ENCODE measurements around the gene LRRC3. TPM values are rescaled to one million over a fixed set of nuclear protein-coding genes. Genes with fewer than 3 reads are reported as not detected.
A peak's percentile ranks its signal among the peaks of the same experiment; 100 is the strongest.
"Not testable (repeated sequence)": the region's sequence is repeated elsewhere in the genome, so short reads cannot be mapped to it uniquely, and the experiment has no call there.

The LRRC3 gene
- total RNA-seq, 2 donors from 2014 or later: 1.6 to 7.1 TPM

DNA sequence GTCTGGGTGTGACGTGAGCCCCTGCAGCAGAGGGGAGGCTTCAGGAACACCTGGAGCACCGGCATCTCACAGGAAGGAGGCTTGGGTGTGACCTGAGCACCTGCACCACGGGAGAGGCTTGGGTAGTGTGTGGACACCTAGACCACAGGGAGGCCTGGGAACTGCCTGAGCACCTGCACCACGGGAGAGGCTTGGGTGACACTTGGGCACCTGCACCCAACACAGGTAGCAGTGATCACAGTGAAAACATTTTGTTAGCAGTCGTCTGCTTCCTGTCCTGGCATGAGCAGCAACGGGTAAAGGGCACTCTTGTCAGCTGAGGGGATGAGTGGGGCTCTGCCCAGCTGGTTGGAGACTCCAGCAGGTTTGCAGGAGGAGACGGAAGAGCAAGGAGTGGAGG, 22.4 kb downstream of the LRRC3 start:
- intact Hi-C loops (cut with DNase I): no loop called here
- DNase-seq (ENCODE audit: low spot score): no peak
- WGBS: 65% methylated on average over 7 of the region's 7 CpGs
- H3K27ac ChIP-seq: no peak overlapping the region
- no peaks in the 10 kb centered on the region for H3K36me3 ChIP-seq
- no peaks in the 10 kb centered on the region for H3K27me3 ChIP-seq (replicated peaks; ENCODE audit: insufficient read depth)
- H3K4me3 ChIP-seq: no peak overlapping the region
- TF ChIP-seq POLR2AphosphoS5 (IDR thresholded peaks at IDR 0.05) (no peak), POLR2A (IDR thresholded peaks at IDR 0.05) (no peak)
- TF ChIP-seq, protein P1, sequence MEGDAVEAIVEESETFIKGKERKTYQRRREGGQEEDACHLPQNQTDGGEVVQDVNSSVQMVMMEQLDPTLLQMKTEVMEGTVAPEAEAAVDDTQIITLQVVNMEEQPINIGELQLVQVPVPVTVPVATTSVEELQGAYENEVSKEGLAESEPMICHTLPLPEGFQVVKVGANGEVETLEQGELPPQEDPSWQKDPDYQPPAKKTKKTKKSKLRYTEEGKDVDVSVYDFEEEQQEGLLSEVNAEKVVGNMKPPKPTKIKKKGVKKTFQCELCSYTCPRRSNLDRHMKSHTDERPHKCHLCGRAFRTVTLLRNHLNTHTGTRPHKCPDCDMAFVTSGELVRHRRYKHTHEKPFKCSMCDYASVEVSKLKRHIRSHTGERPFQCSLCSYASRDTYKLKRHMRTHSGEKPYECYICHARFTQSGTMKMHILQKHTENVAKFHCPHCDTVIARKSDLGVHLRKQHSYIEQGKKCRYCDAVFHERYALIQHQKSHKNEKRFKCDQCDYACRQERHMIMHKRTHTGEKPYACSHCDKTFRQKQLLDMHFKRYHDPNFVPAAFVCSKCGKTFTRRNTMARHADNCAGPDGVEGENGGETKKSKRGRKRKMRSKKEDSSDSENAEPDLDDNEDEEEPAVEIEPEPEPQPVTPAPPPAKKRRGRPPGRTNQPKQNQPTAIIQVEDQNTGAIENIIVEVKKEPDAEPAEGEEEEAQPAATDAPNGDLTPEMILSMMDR (IDR thresholded peaks at IDR 0.05): no peak
- no peaks in the 10 kb centered on the region for H3K4me1 ChIP-seq (replicated peaks)
- no peaks in the 10 kb centered on the region for H3K9me3 ChIP-seq

DNA sequence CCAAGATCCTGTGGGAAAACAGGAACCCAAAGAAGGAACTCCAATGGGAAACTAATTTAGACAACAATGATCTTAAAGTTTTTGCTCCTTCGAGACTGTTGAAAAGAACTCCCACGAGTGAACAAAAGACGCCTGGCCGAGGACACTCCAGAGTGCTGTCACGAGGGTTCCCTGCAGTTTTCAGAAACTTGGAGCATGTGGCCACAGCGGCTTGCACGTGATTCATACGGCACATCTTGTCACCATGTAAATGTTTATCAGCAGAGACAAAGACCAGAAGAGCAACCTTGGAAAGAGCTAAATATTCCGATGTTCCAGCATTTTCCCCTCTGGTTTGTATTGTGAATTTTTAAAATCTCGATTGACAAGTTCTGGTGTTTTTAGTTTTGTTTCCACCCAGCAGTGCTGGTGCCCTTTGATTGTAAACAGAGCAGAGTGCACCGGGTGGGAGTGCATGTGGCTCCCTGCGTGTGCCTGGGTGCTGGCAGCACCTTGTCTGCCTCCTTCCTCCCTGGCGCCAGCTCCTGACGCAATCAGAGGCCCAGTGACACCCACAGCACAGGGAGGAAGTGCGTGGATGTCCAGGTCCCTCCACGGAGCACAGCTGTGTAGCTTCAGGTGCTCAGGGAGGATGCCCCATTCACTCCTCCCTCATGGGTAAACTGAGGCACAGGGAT, 23.0 kb downstream of the LRRC3 start:
- Histone ChIP-seq H3K9me3 (no peaks in the 10 kb centered on the region), H3K4me3 (no peak overlapping the region), H3K36me3 (no peaks in the 10 kb centered on the region), H3K27me3 (replicated peaks; ENCODE audit: insufficient read depth) (no peaks in the 10 kb centered on the region), H3K4me1 (replicated peaks) (no peaks in the 10 kb centered on the region), H3K27ac (no peak overlapping the region)
- TF ChIP-seq, protein P1 (IDR thresholded peaks at IDR 0.05): no peak
- TF ChIP-seq POLR2AphosphoS5 (IDR thresholded peaks at IDR 0.05) (no peak), POLR2A (IDR thresholded peaks at IDR 0.05) (no peak)
- WGBS: 72% methylated on average over 16 of the region's 16 CpGs
- DNase-seq (ENCODE audit: low spot score): no peak
- intact Hi-C loops (cut with DNase I): no loop called here

DNA sequence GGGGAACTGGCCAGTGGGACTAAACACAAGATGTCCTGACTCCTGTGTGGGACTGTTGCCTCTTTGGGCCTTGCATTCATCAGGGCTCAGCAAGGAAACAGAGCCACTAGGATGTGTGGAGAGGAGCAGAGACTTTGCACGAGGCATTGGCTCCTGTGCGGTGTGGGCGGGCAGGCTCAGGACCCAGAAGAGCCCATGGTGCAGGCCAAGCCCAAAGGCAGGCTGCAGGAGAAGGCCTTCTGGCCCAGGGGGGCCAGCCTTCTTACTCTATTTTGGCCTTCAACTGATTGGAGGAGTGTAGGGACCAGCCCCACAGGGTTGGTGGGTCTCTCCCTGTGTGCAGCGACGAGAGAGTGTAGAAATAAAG, 23.5 kb downstream of the LRRC3 start:
- intact Hi-C loops (cut with DNase I): no loop called here
- DNase-seq (ENCODE audit: low spot score): no peak
- Histone ChIP-seq H3K27ac (no peak overlapping the region), H3K4me3 (no peak overlapping the region), H3K4me1 (replicated peaks) (no peaks in the 10 kb centered on the region), H3K36me3 (no peaks in the 10 kb centered on the region), H3K9me3 (no peaks in the 10 kb centered on the region), H3K27me3 (replicated peaks; ENCODE audit: insufficient read depth) (no peaks in the 10 kb centered on the region)
- 91% methylated on average over 5 of the region's 5 CpGs for WGBS
- TF ChIP-seq POLR2AphosphoS5 (IDR thresholded peaks at IDR 0.05): no peak
- TF ChIP-seq, protein P1 (IDR thresholded peaks at IDR 0.05): no peak
- no peak for TF ChIP-seq POLR2A (IDR thresholded peaks at IDR 0.05)

DNA sequence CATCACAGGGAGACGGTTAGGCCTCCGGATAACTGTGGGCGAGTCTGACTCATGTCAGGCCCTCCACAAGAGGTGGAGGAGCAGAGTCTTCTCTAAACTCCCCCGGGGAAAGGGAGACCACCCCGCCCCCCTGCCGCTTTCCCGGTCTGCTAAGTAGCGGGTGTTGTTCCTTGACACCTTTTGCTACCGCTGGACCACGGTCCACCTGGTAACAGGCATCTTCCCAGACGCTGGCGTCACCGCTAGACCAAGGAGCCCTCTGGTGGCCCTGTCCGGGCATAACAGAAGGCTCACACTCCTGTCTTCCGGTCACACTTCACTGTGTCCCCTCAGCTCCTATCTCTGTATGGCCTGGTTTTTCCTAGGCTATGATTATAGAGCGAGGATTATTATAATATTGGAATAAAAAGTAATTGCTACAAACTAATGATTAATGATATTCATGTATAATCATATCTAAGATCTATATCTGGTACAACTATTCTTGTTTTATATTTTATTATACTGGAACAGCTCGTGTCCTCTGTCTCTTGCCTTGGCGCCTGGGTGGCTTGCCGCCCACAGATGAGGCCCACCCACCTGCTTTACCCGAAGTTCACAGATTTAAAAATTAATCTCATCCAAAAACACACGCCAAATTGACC, 24.4 kb downstream of the LRRC3 start:
- intact Hi-C loops (cut with DNase I); DNase-seq (ENCODE audit: low spot score); H3K9me3 ChIP-seq; H3K27me3 ChIP-seq (replicated peaks; ENCODE audit: insufficient read depth); H3K27ac ChIP-seq; H3K4me3 ChIP-seq; H3K4me1 ChIP-seq (replicated peaks); H3K36me3 ChIP-seq: not testable (repeated sequence)
- TF ChIP-seq, protein P1 (IDR thresholded peaks at IDR 0.05): peak in 3 of 4 experiments; percentile 30 to 64 (median 60)
- WGBS: 39% methylated on average over 21 of the region's 21 CpGs

Data from prostate gland (tissue), 2 donors.